HG02623 (cell line): ENCODE measurements around the gene AMDHD2.
"Not testable (repeated sequence)": the region's sequence is repeated elsewhere in the genome, so short reads cannot be mapped to it uniquely, and the experiment has no call there.

ENCODE experiments used
- ATAC-seq: cut with Tn5 transposase; IDR thresholded peaks from one replicate; pipeline ENCODE4 v1.9.1; 2021; ENCODE audit warnings: moderate library complexity; ENCODE audit not compliant: unreplicated experiment

AMDHD2 gene

DNA sequence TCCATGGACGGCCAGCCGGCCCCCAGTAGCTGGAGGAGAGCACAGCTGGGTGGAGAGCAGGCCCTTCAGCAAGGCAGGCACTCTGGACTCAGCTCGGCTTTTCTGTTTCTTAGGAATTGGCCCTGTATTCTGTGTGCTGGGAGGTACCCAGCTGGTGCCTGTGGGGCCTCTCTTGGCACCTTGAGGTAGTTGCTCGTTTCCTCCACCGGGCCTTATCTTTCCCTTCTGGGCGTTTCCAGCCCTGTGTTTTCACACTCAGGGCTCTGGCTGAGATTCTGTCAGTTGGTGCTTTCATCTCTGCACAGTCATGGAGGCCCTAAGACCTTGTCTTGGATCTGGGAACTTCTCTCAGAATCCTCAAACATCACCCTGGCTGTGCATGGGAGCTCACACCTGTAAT lies 47.3 kb downstream of the AMDHD2 start:
- not testable (repeated sequence) for ATAC-seq

GRCh38 chr16:2568573-2568972 lies 48.4 kb downstream of the AMDHD2 start:
- ATAC-seq: not testable (repeated sequence)

GRCh38 chr16:2572704-2573103 lies 52.5 kb downstream of the AMDHD2 start:
- ATAC-seq: not testable (repeated sequence)

- ATAC-seq: not testable (repeated sequence)
Measured at GRCh38 chr16:2575839-2576238, 55.7 kb downstream of the AMDHD2 start.

DNA sequence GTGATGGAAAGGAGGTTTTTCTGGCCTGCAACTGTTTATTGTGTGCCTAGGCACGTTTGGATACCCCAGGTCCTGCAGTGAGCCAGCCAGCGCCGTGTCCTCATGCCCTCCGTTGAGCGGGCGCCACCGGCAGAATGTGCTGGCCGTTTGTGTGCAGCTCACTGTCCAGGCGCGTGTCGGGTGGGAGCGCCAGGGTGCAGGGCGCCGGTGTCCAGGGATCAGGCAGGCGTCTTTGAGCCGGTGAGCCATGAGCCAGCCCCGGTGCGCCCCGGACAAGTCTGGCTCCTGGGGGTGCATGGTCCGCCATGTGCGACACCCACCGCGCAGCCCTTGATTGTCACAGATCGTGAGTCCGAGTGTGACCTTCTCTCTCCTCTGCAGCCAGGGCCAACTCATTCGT lies 56.9 kb downstream of the AMDHD2 start:
- not testable (repeated sequence) for ATAC-seq

- ATAC-seq: not testable (repeated sequence)
Measured at GRCh38 chr16:2578905-2579304, 58.7 kb downstream of the AMDHD2 start.

GRCh38 chr16:2580143-2580542 lies 60.0 kb downstream of the AMDHD2 start:
- ATAC-seq: not testable (repeated sequence)

DNA sequence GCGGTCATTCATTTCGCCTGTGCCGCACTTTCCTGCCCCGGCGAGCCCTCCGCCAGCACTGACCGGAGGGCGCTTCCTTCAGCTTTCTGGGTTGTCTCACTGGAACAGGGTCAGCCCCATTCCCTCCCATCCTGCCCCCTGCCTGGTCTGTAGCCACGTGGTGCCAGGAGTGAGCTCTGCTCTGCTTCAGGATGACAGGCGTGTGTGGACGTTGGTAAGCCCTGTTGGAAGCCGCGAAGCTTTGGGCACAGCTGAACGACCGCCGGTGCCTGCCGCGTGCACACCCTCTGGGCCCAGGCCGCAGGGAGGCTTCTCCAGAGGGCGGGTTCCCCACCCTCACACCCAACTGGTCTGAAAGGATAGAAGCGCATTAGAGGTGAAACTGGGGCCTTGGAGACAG lies 60.6 kb downstream of the AMDHD2 start:
- ATAC-seq: not testable (repeated sequence)
